GM12878 (cell line): Measurements from ENCODE around the gene ASAP3. TPM values are rescaled to one million over a fixed set of nuclear protein-coding genes. Genes with fewer than 3 reads are reported as not detected.

Experiments used
- ATAC-seq: fragments of 200-7000 bp; cut with Tn5 transposase; 3 replicates; pipeline ENCODE4 v1.9.1; 2020; ENCODE audit warnings: mild to moderate bottlenecking, moderate library complexity
- BruUV-seq: library from RNA; stranded (reverse); fragments of 400-500 nt; replicated peaks from 2 replicates; lab custom pipeline; 2021; lab: Mats Ljungman, UMichigan
- CTCF ChIA-PET: fragments of 300-600 bp; sonication (Branson Sonifier 250); formaldehyde crosslinking; extraction: SDS; loops from one replicate; lab custom pipeline; 2021; ENCODE audit warnings: inconsistent platforms; lab: Yijun Ruan, JAX
- POLR2A ChIA-PET: fragments of 350-600 bp; formaldehyde crosslinking; extraction: SDS; loops from one replicate; lab custom pipeline; 2021; ENCODE audit warnings: inconsistent platforms; lab: Charles Lee
- RAD21 ChIA-PET: fragments of 300-600 bp; sonication (Branson Sonifier 250); formaldehyde crosslinking; loops from one replicate; lab custom pipeline; 2023; ENCODE audit warnings: antibody characterized with exemption; ENCODE audit not compliant: unreplicated experiment; lab: Charles Lee
- SMC1A ChIA-PET: fragments of 300-600 bp; sonication (Branson Sonifier 250); formaldehyde crosslinking; loops from one replicate; lab custom pipeline; 2023; ENCODE audit not compliant: unreplicated experiment, uncharacterized antibody; lab: Charles Lee
- DNase-seq: peaks from one replicate; pipeline ENCODE4 v3.0.0-alpha.2; 2011; ENCODE audit warnings: low read depth, low spot score
- FAIRE-seq: peaks from 3 replicates; lab custom pipeline; 2011; peaks lifted over from hg19 to GRCh38; lab: Jason Lieb, UNC
- H2AFZ ChIP-seq: 2 replicates; pipeline ENCODE4 v1.6.0; 2011; ENCODE audit warnings: low read depth, low read length, control low read depth; ENCODE audit not compliant: control insufficient read depth
- H3K27ac ChIP-seq: 2 replicates; pipeline ENCODE4 v1.5.1; 2011; ENCODE audit warnings: control low read depth; ENCODE audit not compliant: control insufficient read depth, insufficient read depth
- H3K27me3 ChIP-seq, 2 experiments: replicated peaks in 1 of 2; 2 replicates each; pipeline versions ENCODE4 v1.6.0 to v1.6.1; 2011; ENCODE audit warnings: low read length in 1 of 2; ENCODE audit not compliant: control insufficient read depth in 2 of 2, insufficient read depth in 2 of 2
- H3K36me3 ChIP-seq, 2 experiments: 2 replicates each; pipeline ENCODE4 v1.5.1; 2011; ENCODE audit warnings: low read length in 1 of 2; ENCODE audit not compliant: control insufficient read depth in 2 of 2, insufficient read depth in 2 of 2
- H3K4me1 ChIP-seq: 2 replicates; pipeline ENCODE4 v1.6.1; 2011; ENCODE audit warnings: mild to moderate bottlenecking, low read length, moderate library complexity, mixed read lengths; ENCODE audit not compliant: control insufficient read depth, insufficient read depth
- H3K4me2 ChIP-seq: 2 replicates; pipeline ENCODE4 v1.6.0; 2011; ENCODE audit warnings: control low read depth; ENCODE audit not compliant: control insufficient read depth, insufficient read depth
- H3K4me3 ChIP-seq: fragments of 200-600 bp; sonication (generic); 2 replicates; pipeline ENCODE4 v1.5.1; 2016
- H3K79me2 ChIP-seq: 2 replicates; pipeline ENCODE4 v1.6.0; 2011; ENCODE audit warnings: low read length; ENCODE audit not compliant: control insufficient read depth, insufficient read depth
- H3K9ac ChIP-seq: 2 replicates; pipeline ENCODE4 v1.8.0; 2011; ENCODE audit warnings: low read length, control low read depth, mixed read lengths; ENCODE audit not compliant: control insufficient read depth, insufficient read depth
- H3K9me3 ChIP-seq: replicated peaks from 3 replicates; pipeline ENCODE4 v1.5.1; 2011; ENCODE audit warnings: mild to moderate bottlenecking, low read length; ENCODE audit not compliant: control insufficient read depth, insufficient read depth
- H4K20me1 ChIP-seq: 2 replicates; pipeline ENCODE4 v1.6.0; 2011; ENCODE audit not compliant: control insufficient read depth, insufficient read depth
- BCL11A ChIP-seq: IDR thresholded peaks from 2 replicates; pipeline ENCODE4 v1.6.1; 2011; ENCODE audit warnings: low read depth, low read length
- BRCA1 ChIP-seq: IDR thresholded peaks from 2 replicates; pipeline ENCODE4 v1.6.1; 2011; ENCODE audit warnings: low read depth, low read length, improper control_type of control experiment
- CBFB ChIP-seq: IDR thresholded peaks from 2 replicates; pipeline ENCODE4 v1.6.1; 2016; ENCODE audit warnings: antibody characterized with exemption, low read depth
- CEBPB ChIP-seq, 2 experiments: fragments of 150-350 bp in 1 of 2; IDR thresholded peaks; 2 replicates each; pipeline ENCODE4 v1.6.1; 2012 to 2014; ENCODE audit warnings: low read depth in 2 of 2, low read length in 2 of 2, borderline replicate concordance in 1 of 2, inconsistent platforms in 1 of 2
- EP300 ChIP-seq, 2 experiments: fragments of 150-350 bp in 1 of 2; IDR thresholded peaks; 2 replicates each; pipeline ENCODE4 v1.6.1; 2011 to 2012; ENCODE audit warnings: low read depth in 2 of 2, low read length in 2 of 2, borderline replicate concordance in 1 of 2, improper control_type of control experiment in 1 of 2, inconsistent platforms in 1 of 2; ENCODE audit not compliant: control insufficient read depth in 1 of 2
- NFYA ChIP-seq: IDR thresholded peaks from 2 replicates; pipeline ENCODE4 v1.6.1; 2011; ENCODE audit warnings: low read depth, mild to moderate bottlenecking, low read length, improper control_type of control experiment, borderline replicate concordance
- NRF1 ChIP-seq: conservative IDR thresholded peaks from 2 replicates; pipeline ENCODE4 v1.6.1; 2011; ENCODE audit warnings: mild to moderate bottlenecking, low read depth, low read length, improper control_type of control experiment
- SMAD1 ChIP-seq: fragments of 450-650 bp; IDR thresholded peaks from 2 replicates; pipeline ENCODE4 v1.6.1; 2018; ENCODE audit warnings: mild to moderate bottlenecking, low read depth; ENCODE audit not compliant: partially characterized antibody
- TARDBP ChIP-seq: IDR thresholded peaks from 2 replicates; pipeline ENCODE4 v1.6.1; 2016; ENCODE audit warnings: borderline replicate concordance
- ZBED1 ChIP-seq: IDR thresholded peaks from 2 replicates; pipeline ENCODE4 v1.6.1; 2016; ENCODE audit warnings: borderline replicate concordance
- ZNF622 ChIP-seq: fragments of 450-650 bp; IDR thresholded peaks from 2 replicates; pipeline ENCODE4 v1.6.1; 2017; ENCODE audit warnings: mild to moderate bottlenecking, inconsistent platforms
- ZSCAN29 ChIP-seq: fragments of 450-650 bp; IDR thresholded peaks from 2 replicates; pipeline ENCODE4 v1.6.1; 2017; ENCODE audit warnings: mild to moderate bottlenecking, moderate library complexity
- WGBS: methylation state at CpG from one replicate; pipeline ENCODE4 v1.1.6; 2016; ENCODE audit warnings: low lambda C conversion rate; ENCODE audit not compliant: insufficient replicate concordance, insufficient coverage; ENCODE audit errors: missing lambda C conversion rate; 5-methylcytosine and 5-hydroxymethylcytosine counted together
- in situ Hi-C: fragments of 300-500 bp; cut with MboI; formaldehyde crosslinking; loops from 9 replicates; pipeline ENCODE4 v1.14.3; 2018; ENCODE audit warnings: mixed read lengths
- intact Hi-C: fragments of 100-400 bp; cut with micrococcal nuclease; formaldehyde crosslinking; loops from one replicate; pipeline ENCODE4 v1.14.2; 2022; ENCODE audit not compliant: unreplicated experiment
- polyA plus RNA-seq, 11 experiments: library from polyadenylated mRNA; depleted of rRNA in 4 of 11; unstranded in 6 of 11; stranded (reverse) in 5 of 11; fragments of >200 nt; fragmentation: Nextera tagmentation in 4 of 11; fragmentation: Illumina TruSeq in 1 of 11; extraction: Ambion mirVana in 4 of 11; extraction: Trizol in 1 of 11; gene quantifications; 1 replicate in 1 of 11; 2 replicates in 10 of 11; pipeline versions ENCODE4 v1.2.1 to v1.2.3, GENCODE V29; 2011 to 2016; ENCODE audit warnings: inconsistent platforms in 2 of 11, missing spikeins in 2 of 11, low read depth in 1 of 11
- total RNA-seq, 4 experiments: library from RNA; depleted of rRNA in 3 of 4; stranded (reverse); fragments of >200 nt in 3 of 4; fragmentation: Illumina TruSeq in 1 of 4; extraction: Trizol in 1 of 4; gene quantifications; 2 replicates each; pipeline versions ENCODE4 v1.2.1 to v1.2.3, GENCODE V29; 2013 to 2021
- TF ChIP-seq, protein P1 (sequence below): fragments of 450-650 bp; IDR thresholded peaks from 2 replicates; pipeline ENCODE4 v1.6.1; 2016; ENCODE audit warnings: mild to moderate bottlenecking

ASAP3 gene
- total and polyA plus RNA-seq, 10 of the 15 experiments (the other 5 are each of a cell fraction or from before 2014, with no cell fraction given), result 0.04 to 0.92 (median 0.34) TPM; not detected in 1

GRCh38 chr1:23478896-23479665, 4.9 kb downstream of the ASAP3 start:
- FAIRE-seq (no peak), DNase-seq (no peak), ATAC-seq (no peak)
- no peak overlapping the region for H3K4me3 ChIP-seq
- no peak overlapping the region for H2AFZ ChIP-seq
- in situ Hi-C loops (no loop called here), intact Hi-C loops (no loop called here)
- H3K4me1 ChIP-seq, result peaks cover 15% of the 10 kb centered on the region
- no peaks in the 10 kb centered on the region for H4K20me1 ChIP-seq
- no peak overlapping the region for H3K4me2 ChIP-seq
- peaks cover 6 to 9% of the 10 kb centered on the region in 2 experiments for H3K27me3 ChIP-seq
- BruUV-seq, result no TSS peak
- H3K9ac ChIP-seq, result no peak overlapping the region
- H3K36me3 ChIP-seq, result no peaks in the 10 kb centered on the region
- ChIA-PET POLR2A (no interaction called here), RAD21 (no interaction called here), CTCF (interaction anchor here (1.0 kb wide), 1 partner anchor 17 kb away, joined by 3 read pairs; no protein-coding TSS in a partner anchor), SMC1A (no interaction called here)
- H3K9me3 ChIP-seq, result no peaks in the 10 kb centered on the region
- no peak for TF ChIP-seq NRF1
- TF ChIP-seq, protein P1, sequence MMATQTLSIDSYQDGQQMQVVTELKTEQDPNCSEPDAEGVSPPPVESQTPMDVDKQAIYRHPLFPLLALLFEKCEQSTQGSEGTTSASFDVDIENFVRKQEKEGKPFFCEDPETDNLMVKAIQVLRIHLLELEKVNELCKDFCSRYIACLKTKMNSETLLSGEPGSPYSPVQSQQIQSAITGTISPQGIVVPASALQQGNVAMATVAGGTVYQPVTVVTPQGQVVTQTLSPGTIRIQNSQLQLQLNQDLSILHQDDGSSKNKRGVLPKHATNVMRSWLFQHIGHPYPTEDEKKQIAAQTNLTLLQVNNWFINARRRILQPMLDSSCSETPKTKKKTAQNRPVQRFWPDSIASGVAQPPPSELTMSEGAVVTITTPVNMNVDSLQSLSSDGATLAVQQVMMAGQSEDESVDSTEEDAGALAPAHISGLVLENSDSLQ, result no peak
- TF ChIP-seq TARDBP, result no peak
- no peak for TF ChIP-seq NFYA
- no peak for TF ChIP-seq BRCA1
- no peak for TF ChIP-seq EP300 (IDR thresholded peaks at IDR 0.05; ENCODE audit: borderline replicate concordance in 1 of 2, control insufficient read depth in 1 of 2, low read depth in 2 of 2, low read length in 2 of 2)
- no peak for TF ChIP-seq ZBED1
- no peak for TF ChIP-seq ZNF622
- no peak for TF ChIP-seq CBFB
- TF ChIP-seq CEBPB (IDR thresholded peaks at IDR 0.05; ENCODE audit: borderline replicate concordance in 1 of 2, low read depth in 2 of 2, low read length in 2 of 2), result no peak
- no peak for TF ChIP-seq SMAD1
- no peak for TF ChIP-seq ZSCAN29
- no peak for TF ChIP-seq BCL11A
- no peaks in the 10 kb centered on the region for H3K79me2 ChIP-seq
- WGBS, result 70% methylated on average over 9 of the region's 9 CpGs
- no peak overlapping the region for H3K27ac ChIP-seq
